Thymus (tissue), 11 donors: ENCODE results near the gene GPR142. TPM values are rescaled to one million over a fixed set of nuclear protein-coding genes. Genes with fewer than 3 reads are reported as not detected.

Experiments used
- DNase-seq, 9 donors: peaks; one replicate each; pipeline ENCODE4 v3.0.0-alpha.2; 2013; ENCODE audit warnings: low spot score in 9 of 9, low read depth in 6 of 9, missing footprints in 1 of 9
- H3K27ac ChIP-seq, 2 donors: one replicate each; pipeline ENCODE4 v1.5.1; 2013; ENCODE audit warnings: control low read depth in 1 of 2, low read depth in 1 of 2, low read length in 1 of 2, mild to moderate bottlenecking in 1 of 2, moderate library complexity in 1 of 2
- H3K27me3 ChIP-seq, 2 donors: one replicate each; pipeline ENCODE4 v1.5.1; 2013; ENCODE audit warnings: low read length in 1 of 2; ENCODE audit not compliant: control insufficient read depth in 2 of 2, insufficient read depth in 1 of 2
- H3K36me3 ChIP-seq, 2 donors: one replicate each; pipeline ENCODE4 v1.5.1; 2013; ENCODE audit warnings: low read length in 1 of 2, mild to moderate bottlenecking in 1 of 2, moderate library complexity in 1 of 2; ENCODE audit not compliant: control insufficient read depth in 2 of 2, insufficient read depth in 2 of 2
- H3K4me1 ChIP-seq, 2 donors: one replicate each; pipeline ENCODE4 v1.5.1; 2013; ENCODE audit warnings: low read length in 2 of 2; ENCODE audit not compliant: control insufficient read depth in 2 of 2, insufficient read depth in 2 of 2
- H3K4me3 ChIP-seq, 2 donors: one replicate each; pipeline ENCODE4 v1.5.1; 2013; ENCODE audit warnings: low read length in 2 of 2, control low read depth in 1 of 2, mild to moderate bottlenecking in 1 of 2
- H3K9me3 ChIP-seq, 2 donors: one replicate each; pipeline ENCODE4 v1.5.1; 2013; ENCODE audit warnings: low read length in 1 of 2, mild to moderate bottlenecking in 1 of 2; ENCODE audit not compliant: control insufficient read depth in 2 of 2, insufficient read depth in 1 of 2
- WGBS: extraction: QIAGEN DNeasy Blood & Tissue Kit; methylation state at CpG from one replicate; pipeline ENCODE4 v1.1.7; 2013; 5-methylcytosine and 5-hydroxymethylcytosine counted together
- polyA plus RNA-seq: library from polyadenylated mRNA; stranded (reverse); fragments of 200-250 nt; gene quantifications from one replicate; pipeline ENCODE4 v1.2.3, GENCODE V29; 2013
- total RNA-seq: library from RNA; stranded (reverse); fragments of 120-200 nt; gene quantifications from one replicate; pipeline ENCODE4 v1.2.4, GENCODE V29; 2013
- donor health status: healthy.

The GPR142 gene
- total and polyA plus RNA-seq, 2 donors = 0.09 to 0.16 TPM

DNA sequence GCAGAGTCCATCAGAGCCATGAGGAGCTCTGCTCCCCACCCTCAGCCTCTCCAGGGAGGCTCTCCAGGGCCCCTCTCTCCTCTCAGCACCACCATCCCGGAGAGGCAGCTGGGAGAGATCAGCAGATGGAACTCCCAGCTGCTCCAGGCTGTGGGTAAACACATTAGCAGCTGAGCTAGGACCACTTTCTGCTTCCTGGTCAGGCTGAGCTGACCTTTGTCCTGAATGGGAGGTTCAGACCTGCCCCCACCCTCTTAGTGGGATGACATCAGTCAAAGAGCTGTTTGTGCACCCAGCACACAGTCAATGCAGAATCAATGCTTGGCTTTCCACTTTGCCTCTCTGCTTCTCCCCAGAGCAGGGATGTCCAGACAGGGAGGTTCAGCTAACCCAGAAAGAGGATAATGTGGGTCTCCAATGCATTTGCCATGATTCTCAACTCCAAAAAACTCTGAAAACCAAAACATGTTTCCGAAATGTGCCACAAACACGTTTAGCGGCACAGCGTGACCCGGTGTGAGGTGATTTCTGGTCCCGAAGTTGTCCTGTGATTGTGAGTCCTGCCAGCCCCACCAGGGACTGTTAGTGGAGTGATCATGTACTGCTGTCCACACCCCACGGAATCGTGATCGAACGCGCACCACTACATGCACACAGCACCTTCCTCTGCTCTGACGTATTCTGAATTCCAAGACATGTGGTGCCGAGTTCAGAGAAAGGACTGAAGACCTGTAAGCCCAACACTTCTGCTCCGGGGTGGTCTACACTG lies 6.7 kb downstream of the GPR142 start:
- H3K27ac ChIP-seq = no peak overlapping the region
- no peaks in the 10 kb centered on the region for H3K36me3 ChIP-seq
- no peak for DNase-seq
- H3K4me1 ChIP-seq = peaks cover 0 to 11% of the 10 kb centered on the region in 2 donors
- no peaks in the 10 kb centered on the region for H3K9me3 ChIP-seq
- 96% methylated on average over 15 of the region's 15 CpGs for WGBS
- no peak overlapping the region for H3K4me3 ChIP-seq
- H3K27me3 ChIP-seq = peaks cover 0 to 4% of the 10 kb centered on the region in 2 donors

DNA sequence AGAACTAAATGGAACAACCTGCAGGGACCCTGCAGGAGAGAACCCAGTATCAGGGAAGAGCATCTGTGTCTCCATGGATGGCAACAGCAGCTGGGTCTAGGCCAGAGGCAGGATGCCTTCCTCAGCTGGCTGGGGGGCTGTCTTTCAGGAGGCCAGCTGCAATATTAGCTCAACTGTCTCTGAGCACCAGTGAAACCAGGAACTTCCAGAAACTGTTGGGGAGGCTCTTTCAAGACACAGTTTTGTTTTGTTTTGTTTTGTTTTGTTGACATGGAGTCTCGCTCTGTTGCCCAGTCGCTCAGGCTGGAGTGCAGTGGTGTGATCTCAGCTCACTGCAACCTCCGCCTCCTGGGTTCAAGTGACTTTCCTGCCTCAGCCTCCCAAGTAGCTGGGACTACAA lies 7.6 kb downstream of the GPR142 start:
- DNase-seq = no peak
- H3K36me3 ChIP-seq = no peaks in the 10 kb centered on the region
- H3K4me1 ChIP-seq = peaks cover 3 to 11% of the 10 kb centered on the region in 2 donors
- over 99% methylated on average over 3 of the region's 3 CpGs for WGBS
- H3K27me3 ChIP-seq = no peaks in the 10 kb centered on the region
- H3K9me3 ChIP-seq = no peaks in the 10 kb centered on the region
- H3K27ac ChIP-seq = no peak overlapping the region
- no peak overlapping the region for H3K4me3 ChIP-seq

DNA sequence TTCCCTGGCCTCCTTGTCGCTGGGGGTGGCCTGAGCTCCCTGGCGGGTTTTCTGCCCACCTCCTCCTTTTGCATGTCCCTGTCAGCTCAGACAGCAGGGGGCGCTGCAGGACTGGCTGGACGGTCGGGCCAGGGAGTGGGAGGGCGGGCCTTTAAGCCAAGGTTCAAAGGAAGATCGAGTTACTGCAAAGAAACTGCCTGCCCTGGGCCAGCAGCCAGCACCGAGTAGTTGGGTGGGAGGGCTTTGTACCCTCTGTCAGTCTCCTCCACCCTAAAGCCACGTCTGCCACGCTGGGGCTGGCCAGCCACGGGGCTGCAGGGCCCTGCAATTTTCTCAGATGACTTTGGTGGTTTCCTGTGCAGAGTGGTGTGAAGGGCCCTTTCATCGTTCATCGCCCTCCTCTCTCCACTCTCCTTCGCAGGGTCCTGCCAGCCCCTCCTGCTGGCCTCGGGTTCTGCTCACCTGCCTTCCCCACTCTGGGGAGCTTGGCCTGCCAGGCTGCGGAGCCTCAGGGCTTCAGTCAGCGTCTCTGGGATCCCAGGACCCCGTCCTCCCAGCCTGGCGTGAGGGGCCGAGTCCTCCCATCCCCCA lies 12.3 kb downstream of the GPR142 start:
- H3K36me3 ChIP-seq = no peaks in the 10 kb centered on the region
- peak overlapping the region; percentile 6 to 32 for H3K4me3 ChIP-seq
- no peaks in the 10 kb centered on the region for H3K27me3 ChIP-seq
- DNase-seq = peak; percentile 75 to 96 (median 88)
- WGBS = 14% methylated on average over 20 of the region's 20 CpGs
- no peaks in the 10 kb centered on the region for H3K9me3 ChIP-seq
- H3K4me1 ChIP-seq = peaks cover 8 to 23% of the 10 kb centered on the region in 2 donors
- no peak overlapping the region for H3K27ac ChIP-seq

DNA sequence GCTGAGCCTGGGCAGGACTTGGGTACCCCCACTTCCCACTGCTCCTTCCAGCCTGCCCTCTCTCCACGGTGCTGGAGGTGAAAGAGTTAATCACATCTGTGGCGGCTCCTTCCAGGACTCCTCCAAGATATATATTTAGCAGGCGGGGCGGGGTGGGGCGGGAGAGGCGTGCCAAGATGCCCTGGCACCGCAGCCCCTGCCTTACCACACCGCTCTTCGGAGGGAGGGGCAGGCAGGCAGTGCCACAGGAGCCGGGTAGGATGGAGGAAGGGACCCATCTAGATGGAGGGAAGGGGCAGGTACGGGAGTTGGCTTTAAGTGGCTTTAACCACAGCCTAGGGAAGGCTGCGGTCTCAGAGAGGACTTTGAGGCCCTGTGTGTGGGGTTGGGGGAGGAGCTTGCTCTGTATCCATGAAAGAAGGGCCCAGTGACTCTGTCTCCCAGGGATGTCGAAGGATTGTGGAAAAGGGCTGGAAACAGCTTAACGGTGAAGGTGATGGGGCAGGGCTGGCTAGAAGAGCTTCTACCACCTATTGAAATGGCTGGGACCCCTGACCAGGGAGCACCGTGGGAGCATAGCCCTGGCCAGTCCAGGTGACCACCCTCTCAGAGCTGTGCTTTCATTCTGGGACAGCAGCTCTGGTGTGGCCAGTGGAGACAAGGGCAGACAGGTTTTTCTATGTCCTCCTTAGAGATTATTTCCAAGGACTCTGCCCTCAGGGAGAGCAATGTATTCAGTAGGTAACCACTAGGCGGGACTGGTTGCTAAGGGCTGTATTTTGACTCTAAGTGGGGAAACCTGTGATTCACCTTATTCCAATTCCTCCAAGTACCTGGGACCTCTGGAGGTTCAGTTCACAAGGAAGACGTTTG lies 13.0 kb downstream of the GPR142 start:
- 27% methylated on average over 17 of the region's 17 CpGs for WGBS

DNA sequence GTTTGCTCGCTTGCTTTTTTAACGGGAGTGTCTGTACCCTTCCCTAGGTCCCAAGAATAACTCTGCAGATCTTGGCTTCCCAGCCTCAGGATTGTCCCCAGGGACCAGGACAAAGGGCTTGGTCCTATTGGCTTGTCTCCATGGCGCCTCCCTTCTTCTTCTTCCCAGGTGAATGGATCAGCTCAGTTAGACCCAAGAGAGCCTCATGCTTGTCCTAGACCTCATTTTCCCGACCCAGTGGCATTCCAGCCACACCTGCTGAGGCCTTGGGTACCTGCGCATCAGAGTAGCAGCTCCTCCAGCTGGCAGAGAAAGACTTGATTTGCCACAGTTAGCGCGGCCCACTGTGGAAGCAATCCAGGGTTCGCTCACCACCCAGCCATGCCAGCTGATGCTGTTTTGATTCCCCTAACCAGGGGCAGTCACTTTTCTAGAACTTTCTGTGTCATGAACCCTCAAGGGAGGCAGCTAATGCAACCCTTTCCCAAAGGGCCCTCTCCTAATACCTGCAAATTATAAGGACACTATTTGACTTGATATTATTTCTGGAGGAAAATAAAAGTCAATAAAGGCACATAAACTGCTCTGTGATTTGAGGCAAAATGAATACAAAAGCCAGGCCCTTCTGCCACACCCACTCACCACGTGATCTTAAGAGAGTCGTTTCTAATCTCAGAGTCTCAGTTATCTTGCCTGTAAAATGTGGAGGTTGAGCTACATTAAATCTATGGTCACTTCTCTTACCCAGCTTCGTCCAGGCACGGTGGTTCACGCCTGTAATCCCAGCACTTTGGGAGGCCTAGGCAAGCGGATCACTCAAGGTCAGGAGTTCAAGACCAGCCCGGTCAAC lies 13.9 kb downstream of the GPR142 start:
- no peak overlapping the region for H3K4me3 ChIP-seq
- H3K36me3 ChIP-seq = no peaks in the 10 kb centered on the region
- H3K27me3 ChIP-seq = no peaks in the 10 kb centered on the region
- 94% methylated on average over 15 of the region's 15 CpGs for WGBS
- no peaks in the 10 kb centered on the region for H3K9me3 ChIP-seq
- no peak for DNase-seq
- no peak overlapping the region for H3K27ac ChIP-seq
- H3K4me1 ChIP-seq = peaks cover 8 to 20% of the 10 kb centered on the region in 2 donors

More for the DNA sequence above, 13.0 kb downstream of the GPR142 start:
- no peak overlapping the region for H3K27ac ChIP-seq
- H3K4me1 ChIP-seq = peaks cover 8 to 20% of the 10 kb centered on the region in 2 donors
- no peaks in the 10 kb centered on the region for H3K9me3 ChIP-seq
- H3K36me3 ChIP-seq = no peaks in the 10 kb centered on the region
- no peak overlapping the region for H3K4me3 ChIP-seq
- DNase-seq = peak in 1 of 9 donors; percentile 39
- H3K27me3 ChIP-seq = no peaks in the 10 kb centered on the region

DNA sequence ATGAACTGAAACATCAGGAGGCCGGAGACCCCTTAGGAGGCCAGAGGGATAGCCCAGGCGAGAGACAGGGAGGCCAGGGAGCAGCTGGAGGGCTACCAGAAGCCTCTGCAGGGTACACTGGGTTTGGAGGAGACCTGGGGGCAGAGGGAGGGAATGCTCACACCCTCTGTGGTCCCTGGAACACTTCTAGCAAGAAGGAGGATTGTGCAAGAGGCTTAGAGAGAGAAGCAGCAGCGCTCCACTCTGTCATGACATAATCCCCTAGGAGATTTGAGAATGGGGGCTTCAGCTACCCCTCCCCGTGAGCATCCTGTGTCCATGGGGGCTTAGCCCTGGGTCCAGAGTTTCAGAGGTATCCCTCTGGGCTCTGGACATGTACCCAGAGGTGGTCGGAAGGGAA lies 15.8 kb downstream of the GPR142 start:
- Histone ChIP-seq H3K4me1 (peaks cover 8 to 31% of the 10 kb centered on the region in 2 donors), H3K27ac (no peak overlapping the region), H3K36me3 (no peaks in the 10 kb centered on the region), H3K4me3 (no peak overlapping the region), H3K27me3 (no peaks in the 10 kb centered on the region), H3K9me3 (no peaks in the 10 kb centered on the region)
- WGBS = 98% methylated on average over 5 of the region's 5 CpGs
- DNase-seq = no peak

DNA sequence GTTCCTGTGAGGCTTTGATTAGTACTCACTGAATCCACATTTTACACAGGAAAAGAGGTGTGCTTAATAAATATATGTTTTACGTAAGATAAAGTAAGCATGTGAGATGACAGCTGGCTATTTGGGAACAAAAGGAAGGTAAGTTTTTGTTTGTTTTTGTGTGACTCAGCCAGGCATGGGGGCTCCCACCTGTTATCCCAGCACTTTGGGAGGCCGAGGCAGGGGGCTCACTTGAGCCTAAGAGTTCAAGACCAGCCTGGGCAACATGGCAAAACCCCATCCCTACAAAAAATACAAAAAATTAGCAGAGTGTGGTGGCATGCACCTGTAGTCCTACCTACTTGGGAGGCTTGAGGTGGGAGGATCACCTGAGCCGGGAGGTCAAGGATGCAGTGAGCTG lies 17.9 kb downstream of the GPR142 start:
- WGBS = 98% methylated on average over 3 of the region's 3 CpGs
- Histone ChIP-seq H3K4me3 (no peak overlapping the region), H3K9me3 (no peaks in the 10 kb centered on the region), H3K27me3 (no peaks in the 10 kb centered on the region), H3K27ac (no peak overlapping the region), H3K4me1 (peaks cover 2 to 36% of the 10 kb centered on the region in 2 donors), H3K36me3 (no peaks in the 10 kb centered on the region)
- DNase-seq = no peak

DNA sequence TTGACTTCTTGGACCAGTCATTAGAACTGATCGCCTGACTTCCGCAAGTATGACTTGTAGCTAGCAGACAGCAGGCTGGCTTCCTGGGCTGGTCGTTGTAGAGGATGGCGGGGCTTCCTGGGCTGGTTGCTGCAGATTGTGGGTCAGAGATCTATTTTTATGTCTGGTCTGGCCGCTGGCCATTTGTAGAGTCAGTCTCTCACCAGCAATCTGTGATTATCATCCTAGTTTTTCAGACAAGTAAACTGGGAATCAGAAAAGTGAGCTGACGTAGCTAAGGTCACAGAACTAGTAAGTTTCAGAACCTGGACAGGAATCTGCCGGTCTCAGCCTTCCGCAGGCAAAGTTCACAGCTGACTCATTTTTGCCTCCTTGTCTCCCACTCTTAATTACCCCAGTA lies 19.1 kb downstream of the GPR142 start:
- DNase-seq = no peak
- H3K4me3 ChIP-seq = no peak overlapping the region
- H3K27ac ChIP-seq = no peak overlapping the region
- 80% methylated on average over 8 of the region's 8 CpGs for WGBS
- H3K4me1 ChIP-seq = peaks cover 0 to 37% of the 10 kb centered on the region in 2 donors
- no peaks in the 10 kb centered on the region for H3K27me3 ChIP-seq
- no peaks in the 10 kb centered on the region for H3K9me3 ChIP-seq
- H3K36me3 ChIP-seq = no peaks in the 10 kb centered on the region
